ENCODE results near the gene WDFY3.

- TF ChIP-seq MYC (IDR thresholded peaks at IDR 0.05; ENCODE audit: borderline replicate concordance, low read length): no peak
- TF ChIP-seq, protein P1, sequence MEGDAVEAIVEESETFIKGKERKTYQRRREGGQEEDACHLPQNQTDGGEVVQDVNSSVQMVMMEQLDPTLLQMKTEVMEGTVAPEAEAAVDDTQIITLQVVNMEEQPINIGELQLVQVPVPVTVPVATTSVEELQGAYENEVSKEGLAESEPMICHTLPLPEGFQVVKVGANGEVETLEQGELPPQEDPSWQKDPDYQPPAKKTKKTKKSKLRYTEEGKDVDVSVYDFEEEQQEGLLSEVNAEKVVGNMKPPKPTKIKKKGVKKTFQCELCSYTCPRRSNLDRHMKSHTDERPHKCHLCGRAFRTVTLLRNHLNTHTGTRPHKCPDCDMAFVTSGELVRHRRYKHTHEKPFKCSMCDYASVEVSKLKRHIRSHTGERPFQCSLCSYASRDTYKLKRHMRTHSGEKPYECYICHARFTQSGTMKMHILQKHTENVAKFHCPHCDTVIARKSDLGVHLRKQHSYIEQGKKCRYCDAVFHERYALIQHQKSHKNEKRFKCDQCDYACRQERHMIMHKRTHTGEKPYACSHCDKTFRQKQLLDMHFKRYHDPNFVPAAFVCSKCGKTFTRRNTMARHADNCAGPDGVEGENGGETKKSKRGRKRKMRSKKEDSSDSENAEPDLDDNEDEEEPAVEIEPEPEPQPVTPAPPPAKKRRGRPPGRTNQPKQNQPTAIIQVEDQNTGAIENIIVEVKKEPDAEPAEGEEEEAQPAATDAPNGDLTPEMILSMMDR (IDR thresholded peaks at IDR 0.05): no peak
- TF ChIP-seq JUN (IDR thresholded peaks at IDR 0.05): no peak
Measured at GRCh38 chr4:84965553-84966381, 723 bp downstream of the WDFY3 start.
